Kidney epithelial cell (primary cell): ENCODE results near the gene ARMCX5. TPM values are rescaled to one million over a fixed set of nuclear protein-coding genes. Genes with fewer than 3 reads are reported as not detected.

Experiments
- DNase-seq: peaks from one replicate; pipeline ENCODE4 v3.0.0-alpha.2; 2010; ENCODE audit warnings: low read depth
- H3K27me3 ChIP-seq: 2 replicates; pipeline ENCODE4 v1.6.0; 2011; ENCODE audit warnings: low read length; ENCODE audit not compliant: control insufficient read depth, insufficient read depth
- H3K36me3 ChIP-seq: 2 replicates; pipeline ENCODE4 v1.5.1; 2011; ENCODE audit warnings: low read length; ENCODE audit not compliant: control insufficient read depth, insufficient read depth
- H3K4me3 ChIP-seq: 2 replicates; pipeline ENCODE4 v1.5.1; 2011; ENCODE audit warnings: low read depth, mild to moderate bottlenecking, control low read depth, low read length
- total RNA-seq: library from RNA; depleted of rRNA; stranded (reverse); fragments of >200 nt; gene quantifications from 2 replicates; pipeline ENCODE4 v1.2.3, GENCODE V29; 2015
- TF ChIP-seq, protein P1 (sequence below): IDR thresholded peaks from 2 replicates; pipeline ENCODE4 v1.5.1; 2011; ENCODE audit warnings: mild to moderate bottlenecking, moderate library complexity, low read length, control low read depth, inconsistent platforms; ENCODE audit not compliant: insufficient read depth, poor library complexity, severe bottlenecking

ARMCX5 gene
- total RNA-seq, 1 donor from 2014 or later = 14.8 TPM

DNA sequence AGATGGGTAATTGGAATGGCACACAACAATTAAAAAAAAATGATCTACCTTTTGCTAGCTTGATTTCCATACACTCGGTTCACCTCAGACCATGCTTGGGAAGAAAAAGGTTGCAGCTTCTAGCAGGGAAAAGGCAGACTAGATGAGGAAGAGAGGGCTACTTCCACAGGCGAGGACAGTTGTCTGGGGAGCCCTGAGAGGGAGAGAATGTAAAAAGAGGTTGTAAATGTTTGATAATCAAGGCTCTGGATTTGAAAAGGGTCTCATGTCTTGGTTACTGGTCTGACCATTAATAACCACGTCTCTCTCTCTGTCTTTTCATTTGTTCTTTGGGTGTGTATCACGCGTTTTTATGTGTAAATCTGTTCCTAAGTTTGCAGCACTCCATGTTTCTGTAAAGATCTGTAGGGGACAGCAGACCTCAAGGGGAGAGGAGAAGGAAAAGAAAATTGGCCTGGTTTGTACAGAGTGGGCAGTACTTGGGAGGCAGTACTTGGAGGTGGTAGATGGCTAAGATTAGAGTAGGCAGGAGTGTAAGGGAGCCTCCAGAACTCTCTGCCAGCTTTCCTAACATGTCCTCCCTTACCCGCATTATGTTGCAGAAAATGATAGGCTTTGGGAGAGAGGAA, 750 bp downstream of the ARMCX5 start:
- H3K27me3 ChIP-seq = no peaks in the 10 kb centered on the region
- H3K4me3 ChIP-seq = peak overlapping the region; percentile 59
- DNase-seq = no peak
- H3K36me3 ChIP-seq = no peaks in the 10 kb centered on the region
- TF ChIP-seq, protein P1, sequence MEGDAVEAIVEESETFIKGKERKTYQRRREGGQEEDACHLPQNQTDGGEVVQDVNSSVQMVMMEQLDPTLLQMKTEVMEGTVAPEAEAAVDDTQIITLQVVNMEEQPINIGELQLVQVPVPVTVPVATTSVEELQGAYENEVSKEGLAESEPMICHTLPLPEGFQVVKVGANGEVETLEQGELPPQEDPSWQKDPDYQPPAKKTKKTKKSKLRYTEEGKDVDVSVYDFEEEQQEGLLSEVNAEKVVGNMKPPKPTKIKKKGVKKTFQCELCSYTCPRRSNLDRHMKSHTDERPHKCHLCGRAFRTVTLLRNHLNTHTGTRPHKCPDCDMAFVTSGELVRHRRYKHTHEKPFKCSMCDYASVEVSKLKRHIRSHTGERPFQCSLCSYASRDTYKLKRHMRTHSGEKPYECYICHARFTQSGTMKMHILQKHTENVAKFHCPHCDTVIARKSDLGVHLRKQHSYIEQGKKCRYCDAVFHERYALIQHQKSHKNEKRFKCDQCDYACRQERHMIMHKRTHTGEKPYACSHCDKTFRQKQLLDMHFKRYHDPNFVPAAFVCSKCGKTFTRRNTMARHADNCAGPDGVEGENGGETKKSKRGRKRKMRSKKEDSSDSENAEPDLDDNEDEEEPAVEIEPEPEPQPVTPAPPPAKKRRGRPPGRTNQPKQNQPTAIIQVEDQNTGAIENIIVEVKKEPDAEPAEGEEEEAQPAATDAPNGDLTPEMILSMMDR = no peak

DNA sequence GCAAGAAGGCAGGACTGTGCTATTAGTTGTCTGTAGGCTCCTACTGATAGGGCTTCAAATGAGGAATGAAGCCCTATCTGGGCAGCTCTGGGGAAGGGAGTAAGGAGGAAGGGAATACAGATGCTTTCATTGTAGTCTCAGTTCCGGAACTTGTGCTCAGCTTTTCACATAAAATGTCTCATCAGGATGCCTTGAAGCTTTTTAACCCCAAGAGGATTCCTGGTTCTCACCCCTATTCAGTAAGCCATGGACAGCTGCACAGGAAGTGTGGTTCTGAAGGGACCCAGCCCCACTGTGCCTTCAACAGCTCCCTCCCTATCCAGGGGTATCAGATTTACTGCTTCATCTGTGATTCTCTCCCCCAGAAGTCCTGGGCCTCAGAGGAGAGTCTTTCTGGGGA, 5.0 kb downstream of the ARMCX5 start:
- Histone ChIP-seq H3K4me3 (no peak overlapping the region), H3K27me3 (no peaks in the 10 kb centered on the region), H3K36me3 (no peaks in the 10 kb centered on the region)
- TF ChIP-seq, protein P1 = no peak
- no peak for DNase-seq

DNA sequence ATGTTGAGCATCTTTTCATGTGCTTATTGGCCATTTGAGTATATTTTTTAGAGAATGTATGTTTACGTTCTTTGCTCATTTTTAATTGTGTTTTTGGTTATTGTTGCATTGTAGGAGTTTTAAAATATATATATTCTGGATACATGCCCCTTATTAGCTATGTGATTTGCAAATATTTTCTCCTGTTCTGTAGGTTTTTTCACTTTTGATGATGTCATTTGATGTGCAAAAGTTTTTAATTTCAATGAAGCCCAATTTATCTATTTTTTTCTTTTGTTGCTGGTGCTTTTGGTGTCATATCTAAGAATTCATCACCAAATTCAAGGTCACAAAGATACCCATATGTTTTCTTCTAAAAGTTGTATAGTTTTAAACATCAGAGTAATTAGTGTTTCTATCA, 6.8 kb downstream of the ARMCX5 start:
- no peak for DNase-seq
- TF ChIP-seq, protein P1 = no peak
- H3K36me3 ChIP-seq = no peaks in the 10 kb centered on the region
- no peak overlapping the region for H3K4me3 ChIP-seq
- no peaks in the 10 kb centered on the region for H3K27me3 ChIP-seq

DNA sequence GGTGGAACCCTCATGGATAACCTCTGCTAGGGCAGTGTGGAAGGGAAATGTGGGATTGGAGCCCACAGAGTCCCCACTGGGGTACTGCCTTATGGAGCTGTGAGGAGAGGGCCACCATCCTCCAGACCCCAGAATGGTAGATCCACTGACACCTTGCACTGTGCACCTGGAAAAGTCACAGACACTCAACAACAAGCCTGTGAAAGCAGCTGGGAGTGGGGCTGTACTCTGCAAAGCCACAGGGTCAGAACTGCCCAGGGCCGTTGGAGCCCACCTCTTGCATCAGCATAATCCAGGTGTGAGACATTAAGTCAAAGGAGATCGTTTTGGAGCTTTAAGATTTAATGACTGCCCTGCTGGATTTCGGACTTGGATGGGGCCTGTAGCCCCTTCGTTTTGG, 11.6 kb downstream of the ARMCX5 start:
- Histone ChIP-seq H3K4me3 (no peak overlapping the region), H3K36me3 (no peaks in the 10 kb centered on the region), H3K27me3 (no peaks in the 10 kb centered on the region)
- no peak for DNase-seq
- TF ChIP-seq, protein P1 = no peak

DNA sequence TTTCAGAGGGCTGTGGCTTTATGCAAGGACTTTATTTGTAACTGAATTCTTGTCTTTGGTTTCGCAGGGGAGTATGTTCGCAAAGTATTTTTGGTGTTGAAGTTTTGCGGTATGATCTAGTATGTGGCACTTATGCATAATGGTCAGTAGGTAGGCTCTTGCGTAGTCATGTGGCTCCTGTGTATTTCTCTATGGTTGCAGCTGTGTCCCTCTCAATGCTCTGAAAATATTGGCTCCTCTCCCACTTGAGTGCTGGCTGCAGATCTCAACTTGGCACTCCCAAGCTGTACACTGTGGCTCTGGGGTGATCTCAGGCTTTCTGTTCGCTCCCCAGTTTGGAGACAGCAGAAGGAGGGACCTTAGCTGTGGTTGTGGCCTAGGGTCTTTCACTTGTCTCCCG, 24.8 kb downstream of the ARMCX5 start:
- H3K36me3 ChIP-seq = no peaks in the 10 kb centered on the region
- H3K4me3 ChIP-seq = no peak overlapping the region
- DNase-seq = no peak
- no peaks in the 10 kb centered on the region for H3K27me3 ChIP-seq
- TF ChIP-seq, protein P1 = no peak

DNA sequence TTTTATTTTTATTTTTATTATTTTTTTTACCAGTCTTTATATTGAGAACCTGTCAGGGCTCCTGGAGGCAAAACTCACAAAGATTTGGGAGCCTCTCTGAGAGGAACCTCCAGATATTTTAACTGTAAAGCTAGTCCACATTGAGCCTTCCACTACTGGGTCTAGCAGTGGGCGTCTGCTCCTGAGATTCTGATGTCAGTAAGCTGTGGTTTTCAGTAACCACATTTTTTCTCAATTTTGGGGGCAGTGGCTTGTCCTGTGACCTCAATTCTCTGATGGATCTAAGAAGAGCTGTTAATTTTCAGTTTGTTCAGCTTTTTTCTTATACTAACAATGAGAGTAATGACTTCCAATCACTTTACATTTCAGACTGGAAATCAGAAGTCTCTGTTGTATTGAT, 28.3 kb downstream of the ARMCX5 start:
- no peak overlapping the region for H3K4me3 ChIP-seq
- no peak for DNase-seq
- TF ChIP-seq, protein P1 = no peak
- H3K27me3 ChIP-seq = no peaks in the 10 kb centered on the region
- H3K36me3 ChIP-seq = no peaks in the 10 kb centered on the region
